ENCODE measurements around the gene CD79B.
A peak's percentile ranks its signal among the peaks of the same experiment; 100 is the strongest.
"Not testable (repeated sequence)": the region's sequence is repeated elsewhere in the genome, so short reads cannot be mapped to it uniquely, and the experiment has no call there.

The CD79B gene

DNA sequence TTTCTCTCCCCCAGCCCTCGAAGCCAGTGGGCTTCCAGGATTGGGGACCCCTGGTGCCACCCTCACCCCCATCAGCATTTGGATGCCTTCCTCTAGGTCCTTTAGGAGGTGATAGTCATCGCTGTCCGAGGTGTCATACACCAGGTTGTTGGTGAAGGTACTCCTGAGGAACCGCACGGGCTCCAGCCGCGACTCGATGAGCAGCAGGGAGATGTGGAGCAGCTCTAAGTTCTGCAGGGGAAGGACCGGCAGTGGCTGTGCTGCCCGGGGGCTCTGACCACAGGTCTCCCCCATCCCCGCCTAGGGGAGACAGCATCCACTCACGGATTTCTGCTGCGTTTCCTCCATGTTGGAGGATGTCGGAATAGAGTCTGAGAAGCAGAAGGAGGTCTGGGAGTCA, 22.0 kb downstream of the CD79B start:
- no peak for DNase-seq (ENCODE audit: low read depth)
- TF ChIP-seq, protein P1, sequence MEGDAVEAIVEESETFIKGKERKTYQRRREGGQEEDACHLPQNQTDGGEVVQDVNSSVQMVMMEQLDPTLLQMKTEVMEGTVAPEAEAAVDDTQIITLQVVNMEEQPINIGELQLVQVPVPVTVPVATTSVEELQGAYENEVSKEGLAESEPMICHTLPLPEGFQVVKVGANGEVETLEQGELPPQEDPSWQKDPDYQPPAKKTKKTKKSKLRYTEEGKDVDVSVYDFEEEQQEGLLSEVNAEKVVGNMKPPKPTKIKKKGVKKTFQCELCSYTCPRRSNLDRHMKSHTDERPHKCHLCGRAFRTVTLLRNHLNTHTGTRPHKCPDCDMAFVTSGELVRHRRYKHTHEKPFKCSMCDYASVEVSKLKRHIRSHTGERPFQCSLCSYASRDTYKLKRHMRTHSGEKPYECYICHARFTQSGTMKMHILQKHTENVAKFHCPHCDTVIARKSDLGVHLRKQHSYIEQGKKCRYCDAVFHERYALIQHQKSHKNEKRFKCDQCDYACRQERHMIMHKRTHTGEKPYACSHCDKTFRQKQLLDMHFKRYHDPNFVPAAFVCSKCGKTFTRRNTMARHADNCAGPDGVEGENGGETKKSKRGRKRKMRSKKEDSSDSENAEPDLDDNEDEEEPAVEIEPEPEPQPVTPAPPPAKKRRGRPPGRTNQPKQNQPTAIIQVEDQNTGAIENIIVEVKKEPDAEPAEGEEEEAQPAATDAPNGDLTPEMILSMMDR (IDR thresholded peaks at IDR 0.05; ENCODE audit: insufficient read depth, low read depth, low read length, missing control alignments) = no peak
- H3K4me3 ChIP-seq (ENCODE audit: low read depth, low read length) = no peak overlapping the region

DNA sequence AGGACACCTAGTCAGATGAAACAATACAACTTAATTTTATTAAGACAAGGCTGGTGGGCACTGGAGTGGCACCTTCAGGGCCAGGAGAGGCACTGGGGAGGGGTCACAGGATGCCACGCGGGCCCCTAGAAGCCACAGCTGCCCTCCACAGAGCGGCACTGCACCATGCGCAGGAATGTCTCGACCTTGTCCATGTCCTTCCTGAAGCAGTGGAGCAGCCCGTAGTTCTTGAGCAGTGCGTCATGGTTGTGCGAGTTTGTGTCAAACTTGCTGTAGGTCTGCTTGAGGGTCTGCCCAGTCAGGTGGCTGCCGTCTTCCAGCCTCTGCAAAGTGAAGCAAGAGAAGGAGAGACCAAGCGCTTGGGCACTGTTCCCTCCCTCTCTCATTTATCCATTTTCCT, 22.5 kb downstream of the CD79B start:
- H3K4me3 ChIP-seq (ENCODE audit: low read depth, low read length); DNase-seq (ENCODE audit: low read depth): not testable (repeated sequence)

DNA sequence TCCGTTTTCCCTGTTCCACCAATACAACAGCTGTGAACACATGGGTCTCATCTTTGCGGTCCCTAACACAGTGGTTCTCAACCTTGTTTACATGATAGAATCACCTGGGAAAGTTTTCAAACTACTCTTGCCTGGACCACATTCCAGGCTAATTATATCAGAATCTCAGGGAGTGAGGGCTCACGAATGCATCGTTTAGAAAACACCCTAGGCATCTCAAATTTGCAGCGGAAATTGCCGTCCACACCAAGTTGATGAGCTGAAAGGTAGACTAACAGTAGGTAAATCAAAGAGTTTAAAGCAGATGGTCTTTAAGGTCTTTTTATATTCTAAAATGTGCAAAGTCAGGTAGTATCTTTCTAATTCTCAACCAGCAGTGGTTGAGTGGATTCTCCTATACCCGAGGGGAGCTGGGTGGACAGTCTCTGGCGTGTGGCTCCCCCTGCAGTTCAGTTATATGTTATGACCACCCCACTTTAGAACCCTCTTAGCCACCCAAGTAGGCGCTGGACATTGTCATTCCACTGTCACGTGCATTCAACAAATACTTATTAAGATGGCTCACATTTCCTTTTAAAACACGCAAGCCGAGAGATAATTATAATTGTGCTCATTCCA, 24.9 kb downstream of the CD79B start:
- DNase-seq (ENCODE audit: low read depth); H3K4me3 ChIP-seq (ENCODE audit: low read depth, low read length): not testable (repeated sequence)
- TF ChIP-seq, protein P1 (IDR thresholded peaks at IDR 0.05; ENCODE audit: insufficient read depth, low read depth, low read length, missing control alignments) = peak; percentile 20

DNA sequence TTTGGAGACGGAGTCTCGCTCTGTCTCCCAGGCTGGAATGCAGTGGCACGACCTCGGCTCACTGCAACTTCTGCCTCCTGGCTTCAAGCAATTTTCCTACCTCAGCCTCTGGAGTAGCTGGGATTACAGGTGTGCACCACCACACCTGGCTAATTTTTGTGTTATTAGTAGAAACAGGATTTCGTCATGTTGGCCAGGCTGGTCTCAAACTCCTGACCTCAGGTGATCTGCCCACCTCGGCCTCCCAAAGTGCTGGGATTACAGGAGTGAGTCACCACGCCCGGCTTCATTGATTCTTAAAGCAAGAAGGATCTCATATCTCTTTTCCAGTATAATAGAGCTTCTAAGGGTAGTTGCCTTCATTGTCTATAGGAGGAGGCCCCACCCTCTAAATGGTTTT, 27.3 kb downstream of the CD79B start:
- not testable (repeated sequence) for H3K4me3 ChIP-seq (ENCODE audit: low read depth, low read length); DNase-seq (ENCODE audit: low read depth)

DNA sequence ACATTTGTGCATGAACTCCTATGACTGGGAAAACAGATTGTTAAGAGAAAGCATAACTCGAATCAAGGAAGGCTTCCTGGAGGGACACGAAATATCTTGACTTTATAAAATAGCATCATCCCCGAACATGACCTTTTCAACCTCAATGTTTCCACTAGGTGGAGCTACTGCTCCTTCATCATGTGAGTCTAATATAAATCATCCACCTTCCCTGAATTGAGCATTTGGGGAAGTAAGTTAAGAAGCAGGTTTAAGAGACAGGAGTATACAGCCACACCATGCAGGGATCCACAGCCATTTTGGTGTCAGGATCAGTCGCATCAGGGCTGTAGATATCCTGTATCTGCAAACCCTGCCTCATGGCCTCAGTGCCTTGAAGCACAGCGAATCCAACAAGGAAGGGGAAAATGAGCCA, 28.3 kb downstream of the CD79B start:
- not testable (repeated sequence) for DNase-seq (ENCODE audit: low read depth); H3K4me3 ChIP-seq (ENCODE audit: low read depth, low read length)
- TF ChIP-seq, protein P1 (IDR thresholded peaks at IDR 0.05; ENCODE audit: insufficient read depth, low read depth, low read length, missing control alignments) = peak; percentile 20

DNA sequence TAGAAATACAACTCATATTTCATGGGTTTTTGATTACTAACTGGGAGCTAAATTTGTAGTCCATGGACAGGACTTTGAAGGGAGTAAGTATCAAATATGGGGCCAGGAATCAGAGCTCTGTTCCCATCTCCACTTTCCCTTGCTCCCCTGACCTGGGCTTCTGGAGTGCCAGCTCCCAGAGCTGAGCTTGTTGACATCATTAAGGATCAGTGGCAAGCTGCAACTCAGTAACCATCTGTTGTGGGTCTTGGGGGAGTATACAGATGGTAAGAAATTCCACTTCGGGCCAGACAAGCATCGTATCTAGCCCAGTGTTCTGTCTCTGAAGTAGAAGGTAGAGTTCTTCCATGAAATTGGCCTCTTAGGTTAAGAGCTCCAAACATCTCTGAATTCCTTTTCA, 30.2 kb downstream of the CD79B start:
- H3K4me3 ChIP-seq (ENCODE audit: low read depth, low read length); DNase-seq (ENCODE audit: low read depth): not testable (repeated sequence)

DNA sequence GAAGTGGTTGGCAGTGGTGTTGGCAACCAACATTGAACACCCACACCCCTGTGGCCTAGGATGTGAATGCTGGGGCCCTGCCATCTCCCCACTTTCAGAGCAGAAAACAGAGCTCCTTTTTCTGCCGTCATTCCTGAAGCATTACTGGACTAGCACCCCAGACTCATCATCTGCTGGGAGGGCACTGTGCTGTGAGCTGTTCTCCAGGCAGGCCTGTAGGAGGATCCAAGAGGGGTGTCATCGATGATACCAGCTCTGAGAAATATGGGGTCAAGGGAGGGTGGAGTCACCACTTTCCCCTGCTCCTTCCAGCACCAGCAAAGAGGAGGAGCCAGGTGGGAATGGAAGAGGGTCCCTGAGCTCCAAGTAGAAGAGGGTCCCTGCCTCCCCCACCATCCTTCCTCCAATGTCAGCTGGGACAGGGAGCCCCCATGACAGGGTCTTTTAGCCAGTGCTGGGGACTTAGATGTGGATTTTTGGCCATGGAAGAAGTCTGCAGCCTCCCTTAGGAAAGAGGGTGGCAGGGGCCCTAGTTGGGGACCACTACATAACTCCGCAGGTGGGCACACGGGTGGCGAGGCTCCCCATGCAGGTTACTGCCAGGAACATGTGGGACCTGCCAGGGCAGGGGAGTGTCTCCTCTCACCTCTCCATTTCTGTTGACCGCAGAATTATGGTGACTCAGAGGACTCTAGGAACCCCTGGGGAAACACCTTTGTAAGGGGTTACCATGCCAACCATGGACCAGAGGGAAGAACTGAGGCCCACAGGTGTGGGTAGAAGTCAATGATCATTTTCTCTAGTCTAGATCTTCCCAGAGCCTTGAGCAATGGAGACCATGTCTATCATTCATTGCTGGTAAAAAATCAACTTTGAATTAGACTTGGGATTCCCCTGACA, 33.0 kb downstream of the CD79B start:
- peak; percentile 57 for DNase-seq (ENCODE audit: low read depth)
- H3K4me3 ChIP-seq (ENCODE audit: low read depth, low read length) = not testable (repeated sequence)

DNA sequence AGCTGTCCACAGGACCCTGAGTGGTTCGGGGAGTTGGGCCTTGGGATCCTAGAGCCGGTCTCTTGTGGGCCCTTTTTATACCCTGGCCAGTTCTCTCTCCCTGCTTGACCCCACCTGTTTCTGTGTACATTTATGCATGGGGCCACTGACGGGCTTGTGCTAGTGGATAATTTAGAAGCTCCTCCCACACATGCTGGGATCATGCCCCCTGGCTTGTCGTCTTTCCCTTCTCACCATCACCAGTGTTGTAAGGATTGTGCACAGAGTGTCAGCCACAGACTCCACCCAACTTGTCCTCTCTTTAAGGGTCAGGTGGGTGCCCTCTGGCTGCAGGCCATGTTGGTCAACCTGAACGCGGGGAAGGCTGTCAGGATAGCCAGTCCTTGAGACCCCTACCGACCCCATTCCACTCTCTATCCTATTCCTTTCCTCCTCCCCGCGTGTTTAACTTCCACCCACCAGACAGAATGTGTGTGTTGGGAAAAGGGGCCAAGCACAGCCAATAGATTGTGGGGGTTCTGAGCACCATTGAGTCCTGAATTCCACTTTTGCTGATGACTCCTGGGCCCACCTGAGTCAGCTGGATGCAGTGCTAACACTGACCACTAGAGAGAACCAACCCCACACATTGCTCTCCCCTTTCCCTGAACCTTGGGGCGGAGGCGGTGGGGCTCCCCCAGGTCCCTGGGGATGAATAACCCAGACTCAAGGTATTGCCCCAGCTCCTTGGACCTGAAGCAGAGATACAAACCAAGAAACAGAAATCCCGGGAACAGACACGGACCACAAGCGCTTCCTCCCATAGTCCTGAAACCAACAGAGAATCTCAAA, 35.4 kb downstream of the CD79B start, which contains the start of gene CSH1:
TSS of gene CSH1 (minus strand) at position 51 of the 831 bp plus-strand sequence. CDS start 63 bp downstream, outside the sequence.
- not testable (repeated sequence) for H3K4me3 ChIP-seq (ENCODE audit: low read depth, low read length); DNase-seq (ENCODE audit: low read depth)

DNA sequence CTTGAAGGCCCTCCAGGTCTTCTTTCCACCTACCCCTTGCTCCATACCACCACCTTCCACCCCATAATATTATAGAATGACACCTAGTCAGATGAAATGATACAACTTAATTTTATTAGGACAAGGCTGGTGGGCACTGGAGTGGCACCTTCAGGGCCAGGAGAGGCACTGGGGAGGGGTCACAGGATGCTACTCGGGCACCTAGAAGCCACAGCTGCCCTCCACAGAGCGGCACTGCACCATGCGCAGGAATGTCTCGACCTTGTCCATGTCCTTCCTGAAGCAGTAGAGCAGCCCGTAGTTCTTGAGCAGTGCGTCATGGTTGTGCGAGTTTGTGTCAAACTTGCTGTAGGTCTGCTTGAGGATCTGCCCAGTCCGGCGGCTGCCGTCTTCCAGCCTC, 37.3 kb downstream of the CD79B start:
- not testable (repeated sequence) for DNase-seq (ENCODE audit: low read depth); H3K4me3 ChIP-seq (ENCODE audit: low read depth, low read length)

DNA sequence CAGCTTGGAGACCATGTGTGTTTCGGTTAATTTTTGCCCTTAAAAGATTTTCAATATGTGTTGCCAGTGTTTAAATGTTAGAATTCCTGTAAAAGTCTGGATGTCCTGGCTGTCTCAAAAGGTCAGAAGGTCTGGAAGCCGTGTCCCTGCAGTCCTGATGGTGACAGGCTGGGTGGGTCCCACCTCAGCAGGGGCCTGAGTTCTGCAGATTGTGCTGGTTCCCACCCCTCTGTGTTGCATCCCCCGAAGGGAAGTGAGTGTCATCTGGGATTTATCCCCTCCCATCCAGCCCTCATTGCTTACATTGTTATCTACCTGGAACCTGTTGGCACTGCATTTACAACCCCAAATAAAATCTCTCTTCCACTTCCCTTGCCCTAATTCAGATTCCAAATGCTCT, 38.1 kb downstream of the CD79B start:
- not testable (repeated sequence) for H3K4me3 ChIP-seq (ENCODE audit: low read depth, low read length); DNase-seq (ENCODE audit: low read depth)
